HG03064 (cell line): ENCODE data around the gene MTARC1.

Experiments used
- ATAC-seq: cut with Tn5 transposase; IDR thresholded peaks from one replicate; pipeline ENCODE4 v1.9.1; 2021; ENCODE audit warnings: low read depth; ENCODE audit not compliant: unreplicated experiment

MTARC1 gene

DNA sequence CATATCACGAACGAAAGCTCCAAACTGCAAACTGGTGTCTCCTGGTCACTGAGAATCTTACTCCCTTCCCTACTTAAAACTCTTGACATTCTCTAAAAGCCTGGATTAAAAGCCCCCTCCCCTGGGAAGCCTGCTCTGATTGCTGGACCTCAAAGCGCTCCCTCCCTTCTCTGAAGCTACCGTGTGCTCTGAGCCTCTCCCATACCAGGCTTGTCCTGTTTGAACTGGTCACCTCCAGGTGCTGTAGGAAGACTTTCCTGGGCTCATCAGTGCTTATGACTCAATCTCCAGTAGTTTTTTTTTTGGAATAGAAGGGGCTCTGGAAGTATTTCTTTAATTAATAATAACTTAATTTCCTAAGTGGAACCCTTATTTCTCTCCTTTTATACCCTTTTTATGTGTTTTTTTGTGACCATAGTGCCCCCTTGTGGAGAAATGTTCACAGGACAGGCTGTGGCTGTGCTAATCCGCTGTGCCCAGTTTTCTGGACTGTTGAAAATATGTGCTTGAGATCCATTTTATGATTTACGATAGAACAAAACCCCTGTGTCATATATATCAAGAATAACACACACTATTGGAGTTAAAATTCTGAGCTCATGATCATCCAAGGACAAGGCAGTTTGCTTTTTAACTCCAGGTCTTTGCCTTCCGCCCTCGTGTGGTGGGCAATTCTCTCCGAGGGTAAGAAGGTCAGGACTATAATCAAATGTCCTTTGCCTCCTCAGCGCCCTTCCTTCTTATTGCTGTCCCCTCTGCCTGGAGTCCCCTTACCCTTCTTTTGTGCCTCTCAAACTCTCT, 16.9 kb downstream of the MTARC1 start:
- ATAC-seq, result no peak

DNA sequence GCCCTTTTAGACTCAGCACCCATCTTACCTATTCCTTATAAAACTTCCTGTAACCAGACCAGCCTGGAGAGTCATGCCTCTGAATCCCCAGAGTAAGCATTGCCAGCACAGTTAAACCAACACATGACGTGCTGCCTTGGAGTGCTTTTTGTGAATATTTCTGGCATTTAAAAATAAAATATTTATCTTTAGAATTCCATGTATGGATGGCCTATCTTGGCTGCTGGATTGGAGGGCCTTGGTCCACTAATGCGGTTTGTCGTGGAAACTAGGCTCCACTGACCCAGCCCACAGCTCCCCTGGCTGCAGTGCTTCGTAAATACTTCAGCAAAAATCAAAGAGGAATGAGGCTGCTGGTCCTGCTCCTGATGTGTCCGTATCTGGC, 17.5 kb downstream of the MTARC1 start:
- ATAC-seq, result no peak

DNA sequence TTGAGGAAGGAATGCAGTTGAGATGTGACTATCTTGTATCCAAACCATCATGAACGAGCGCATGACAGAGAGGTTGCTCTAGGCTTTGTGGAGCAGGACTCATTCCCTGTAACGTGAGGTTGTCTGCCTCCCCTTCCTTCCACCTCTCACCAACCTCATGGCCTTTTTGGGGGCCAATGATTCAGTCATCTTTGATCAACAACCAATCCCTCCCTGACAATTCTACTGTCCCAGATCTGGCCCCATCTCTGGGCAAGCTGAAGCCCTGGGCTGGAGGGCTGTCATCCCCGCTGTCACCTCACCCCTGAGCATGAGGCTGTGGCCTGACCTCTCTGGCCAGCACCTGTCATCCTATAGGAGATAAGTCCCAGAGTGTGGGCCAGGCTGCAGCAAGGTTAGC, 19.7 kb downstream of the MTARC1 start:
- ATAC-seq, result no peak

GRCh38 chr1:220807726-220808125, 21.0 kb downstream of the MTARC1 start:
- ATAC-seq, result no peak

DNA sequence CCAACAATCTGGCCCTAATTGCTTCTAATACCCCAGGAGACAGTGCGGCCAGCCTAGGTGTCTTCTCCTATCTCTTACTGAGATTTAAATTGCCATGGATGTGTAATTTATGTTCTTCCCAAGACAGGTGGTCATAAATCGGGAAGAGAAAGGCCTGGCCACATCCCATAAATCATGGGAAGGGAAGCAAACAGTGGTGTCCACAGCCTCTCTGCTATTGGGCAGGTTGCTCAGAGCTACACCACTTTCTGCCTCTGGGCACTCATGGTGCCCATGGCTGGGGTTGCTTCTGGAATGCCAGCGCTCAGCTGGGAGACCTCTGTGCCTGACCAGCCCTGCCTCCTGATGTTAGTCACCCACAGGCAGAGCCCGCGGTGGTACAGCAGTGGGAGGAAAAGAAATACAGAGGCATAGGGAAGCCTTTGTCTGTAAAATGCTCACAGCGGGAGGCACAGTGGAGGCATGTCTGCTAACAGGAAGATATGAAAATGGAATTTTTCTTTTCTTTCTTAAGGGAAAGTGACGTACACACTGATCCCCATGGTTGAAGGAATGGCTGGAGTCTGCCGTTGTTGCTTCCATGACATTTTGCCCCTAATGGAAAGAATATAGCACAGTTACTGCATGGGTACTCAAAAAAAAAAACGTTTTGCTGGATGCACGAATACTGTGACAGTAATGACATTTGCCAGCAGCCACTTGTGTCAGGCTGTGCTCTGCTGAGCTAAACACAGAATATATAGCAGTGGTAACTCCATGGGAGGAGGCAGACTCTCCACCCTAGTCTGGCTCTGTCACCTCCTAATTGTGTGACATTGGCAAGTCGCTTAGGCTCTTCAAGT, 21.9 kb downstream of the MTARC1 start:
- no peak for ATAC-seq

GRCh38 chr1:220809187-220809550, 22.5 kb downstream of the MTARC1 start:
- no peak for ATAC-seq

DNA sequence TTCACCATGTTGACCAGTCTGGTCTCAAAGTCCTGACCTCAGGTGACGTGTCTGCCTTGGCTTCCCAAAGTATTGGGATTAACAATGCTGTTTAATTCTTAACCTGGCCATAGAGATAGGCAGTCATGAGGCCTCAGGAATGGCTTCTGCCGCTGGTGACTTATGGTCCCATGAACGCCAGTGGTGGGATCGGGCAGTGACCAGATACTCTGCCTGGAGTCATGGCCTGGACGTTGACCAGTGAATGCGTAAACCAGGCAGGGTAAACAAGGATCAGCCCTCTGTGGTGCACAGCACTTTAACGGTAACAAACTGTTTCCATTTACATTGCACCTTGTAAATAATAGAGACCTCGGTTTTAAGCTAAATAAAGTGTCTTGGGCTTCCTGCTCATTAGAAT, 23.0 kb downstream of the MTARC1 start:
- ATAC-seq, result no peak

DNA sequence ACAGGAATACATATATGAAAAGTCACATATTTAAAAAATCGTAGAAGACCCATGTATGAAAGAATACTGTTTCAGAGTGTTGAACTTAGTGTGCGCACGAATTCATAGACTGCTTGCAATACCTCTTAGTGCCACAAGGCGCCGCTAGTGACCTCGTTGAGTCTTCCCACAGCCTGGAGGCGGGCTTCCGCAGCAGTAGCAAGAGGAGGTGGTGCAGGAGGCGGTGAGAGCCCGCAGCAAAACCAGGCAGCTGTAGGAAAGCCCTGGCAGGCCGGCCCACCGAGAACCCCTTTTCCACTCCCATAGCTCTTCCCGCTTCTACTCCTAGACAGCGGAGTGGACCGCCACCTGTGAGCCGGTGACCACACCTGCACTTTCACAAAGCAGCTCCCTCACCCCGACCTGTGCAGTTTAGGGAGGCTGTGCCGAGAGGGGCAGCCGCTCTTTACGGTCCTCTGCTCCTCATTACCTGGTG, 23.5 kb downstream of the MTARC1 start:
- peak; percentile 93 for ATAC-seq

GRCh38 chr1:220810963-220811362, 24.2 kb downstream of the MTARC1 start:
- no peak for ATAC-seq

DNA sequence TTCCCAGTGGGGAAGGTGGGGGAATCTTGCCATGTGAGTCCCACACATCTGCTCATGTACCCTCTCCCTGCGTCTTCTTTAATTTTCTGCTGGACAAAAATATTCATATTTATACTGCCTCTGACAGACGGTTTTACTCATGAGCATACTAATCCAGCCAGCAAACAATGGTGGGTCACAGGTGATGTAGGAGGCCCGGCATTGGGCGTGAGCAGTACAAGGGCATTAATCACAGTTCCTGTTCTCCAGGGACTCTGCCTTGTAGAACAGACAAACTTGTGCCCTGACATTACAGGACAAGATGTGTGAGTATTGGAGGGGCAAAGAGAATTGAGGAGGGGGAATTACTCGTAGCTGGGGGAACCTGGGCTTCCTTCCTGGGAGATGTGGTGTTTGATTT, 25.0 kb downstream of the MTARC1 start:
- no peak for ATAC-seq

DNA sequence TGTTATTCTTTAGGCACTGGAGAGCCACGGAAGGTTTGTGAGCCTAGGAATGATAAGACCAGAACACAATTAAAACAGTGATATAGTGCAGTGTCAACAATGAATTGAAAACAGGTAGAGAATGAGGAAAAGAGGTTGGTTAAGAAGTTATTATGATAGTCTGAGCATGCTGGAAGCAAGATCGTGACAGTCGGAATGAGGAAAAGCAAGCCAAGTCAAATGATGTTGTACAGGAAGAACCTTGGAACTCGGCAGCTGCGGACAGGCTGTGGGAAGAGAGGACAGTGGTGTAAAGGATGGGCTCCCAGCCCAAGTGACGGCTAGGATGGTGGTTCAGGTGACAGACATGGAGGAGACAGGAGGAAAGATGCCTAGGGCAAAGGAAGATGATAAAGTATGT, 25.6 kb downstream of the MTARC1 start:
- no peak for ATAC-seq

DNA sequence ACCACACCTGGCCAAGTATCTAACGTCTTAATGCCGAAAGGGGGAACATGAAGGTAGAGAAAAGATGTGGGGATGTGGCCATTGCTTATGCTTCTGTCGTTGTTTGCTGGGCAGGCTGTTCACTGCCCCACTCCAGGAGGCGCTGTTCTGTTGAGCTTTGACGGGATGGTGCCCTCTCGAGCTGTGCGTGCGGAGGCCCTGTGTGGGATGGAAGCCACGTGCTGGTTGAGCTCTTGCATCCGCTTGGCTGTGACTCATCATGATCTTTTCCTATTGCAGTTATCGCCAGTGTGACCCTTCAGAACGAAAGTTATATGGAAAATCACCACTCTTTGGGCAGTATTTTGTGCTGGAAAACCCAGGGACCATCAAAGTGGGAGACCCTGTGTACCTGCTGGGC, 26.3 kb downstream of the MTARC1 start:
- ATAC-seq, result no peak

GRCh38 chr1:220815409-220815808, 28.7 kb downstream of the MTARC1 start:
- ATAC-seq, result no peak

DNA sequence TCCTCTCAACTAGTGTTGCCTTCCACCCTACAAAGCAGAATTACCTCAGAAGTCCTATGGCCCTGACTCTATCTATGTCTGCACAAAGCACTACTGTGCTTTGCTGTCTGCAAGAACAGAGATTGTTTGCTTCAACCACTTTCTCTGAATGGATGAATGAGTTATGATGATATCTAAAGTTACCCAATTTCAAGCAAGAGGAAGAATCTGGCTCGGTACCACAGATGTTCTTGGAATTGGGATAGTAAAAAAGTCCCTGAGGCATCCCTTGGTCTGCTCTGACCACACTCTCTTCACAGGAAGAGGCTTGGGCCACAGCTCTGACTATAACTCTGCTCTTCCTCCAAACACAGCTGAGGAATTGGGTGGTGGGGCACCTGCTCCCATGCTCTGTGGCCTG, 31.2 kb downstream of the MTARC1 start:
- ATAC-seq, result no peak

GRCh38 chr1:220818421-220819173, 31.9 kb downstream of the MTARC1 start:
- no peak for ATAC-seq

- ATAC-seq, result no peak
These were observed 32.8 kb downstream of the MTARC1 start for GRCh38 chr1:220819467-220820026.

DNA sequence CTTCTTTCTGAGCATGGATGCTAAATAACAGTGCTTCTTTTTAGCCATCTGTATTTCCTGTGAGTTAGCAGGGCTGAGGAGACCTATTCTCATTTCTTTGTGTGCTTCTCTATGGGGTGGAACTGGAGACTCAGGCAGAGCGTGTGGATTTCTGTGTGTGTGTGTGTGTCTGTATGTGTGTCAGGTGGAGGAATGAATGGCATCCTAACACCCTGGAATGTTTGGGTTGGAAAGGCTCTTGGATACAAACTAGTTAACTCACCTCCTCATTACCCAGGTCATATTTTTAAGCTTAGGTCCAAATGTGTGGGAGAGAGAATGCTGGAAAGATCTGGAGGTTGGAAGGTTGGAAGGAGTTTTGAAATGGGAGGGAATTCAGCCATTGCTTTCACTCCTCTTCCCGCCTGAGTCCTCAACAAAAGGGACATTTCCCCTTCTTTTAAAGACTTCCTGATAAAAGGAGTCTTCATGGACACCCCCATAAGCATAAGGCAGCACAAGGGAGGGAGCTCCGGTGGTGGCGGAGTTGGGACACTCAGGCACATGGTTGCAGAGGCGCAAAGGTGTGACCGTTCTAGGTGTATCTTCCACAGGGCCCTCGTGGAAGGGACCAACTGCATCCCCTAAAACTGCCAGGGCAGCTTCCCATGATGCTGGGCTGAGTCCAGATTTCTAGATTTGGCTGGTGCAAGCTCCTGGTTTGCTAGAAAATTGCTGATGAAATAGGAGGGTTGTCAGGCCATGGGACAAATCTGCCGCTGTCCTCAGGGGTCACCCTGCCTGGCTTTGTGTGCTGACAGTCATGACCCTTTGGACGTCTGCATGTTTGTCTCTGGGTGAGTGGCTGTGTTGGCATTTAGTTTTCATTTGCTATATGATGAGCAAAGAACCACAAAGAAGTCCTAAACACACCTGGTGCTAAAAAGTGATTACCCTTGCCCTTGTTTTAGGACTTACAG, 37.6 kb downstream of the MTARC1 start:
- no peak for ATAC-seq

DNA sequence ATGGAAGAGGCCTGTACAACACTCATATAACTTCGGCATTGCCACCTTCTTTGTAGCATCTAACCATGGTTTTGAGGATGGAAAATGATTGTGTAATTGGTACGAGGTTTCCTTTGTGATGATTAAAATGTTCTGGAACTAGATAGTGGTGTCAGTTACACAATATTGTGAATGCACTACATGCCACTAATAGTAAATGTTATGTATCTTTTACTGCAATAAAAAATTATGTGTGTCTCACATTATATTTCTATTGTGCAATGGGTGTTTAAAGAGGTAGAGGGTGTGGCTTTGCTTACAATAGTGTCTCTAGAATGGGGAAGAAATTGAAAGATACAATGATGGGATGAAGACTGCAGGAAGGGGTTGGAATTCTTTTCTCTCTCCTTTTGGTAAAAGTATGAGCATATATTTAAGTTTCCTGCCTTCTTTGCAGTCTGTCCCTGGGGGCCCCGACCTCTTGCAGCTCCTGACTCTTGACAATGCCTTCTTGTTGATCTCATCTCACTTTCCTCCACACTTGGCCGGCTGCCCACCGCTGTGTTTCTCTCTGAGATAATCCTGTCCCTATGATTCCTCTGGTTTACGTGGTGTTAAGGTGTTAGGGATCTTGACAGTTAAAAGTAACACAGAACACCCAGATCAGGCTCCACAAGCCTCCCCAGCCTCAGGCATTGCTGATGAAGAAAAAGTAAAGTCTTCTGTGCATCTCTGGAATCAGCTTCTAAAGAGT, 39.3 kb downstream of the MTARC1 start:
- no peak for ATAC-seq

- no peak for ATAC-seq
These were observed 40.0 kb downstream of the MTARC1 start for GRCh38 chr1:220826729-220827128.
